AG04450 (cell line): Measurements from ENCODE around the gene GGCX. TPM values are rescaled to one million over a fixed set of nuclear protein-coding genes. Genes with fewer than 3 reads are reported as not detected.

Experiments
- CTCF ChIA-PET: fragments of 300-600, 350-600 bp; formaldehyde crosslinking; extraction: SDS; loops from one replicate; lab custom pipeline; 2022; ENCODE audit warnings: antibody characterized with exemption, inconsistent platforms; lab: Charles Lee
- POLR2A ChIA-PET: fragments of 350-600 bp; formaldehyde crosslinking; extraction: SDS; loops from one replicate; lab custom pipeline; 2021; ENCODE audit warnings: antibody characterized with exemption, inconsistent platforms; lab: Yijun Ruan, JAX
- DNase-seq: peaks from one replicate; pipeline ENCODE4 v3.0.0-alpha.2; 2011; ENCODE audit warnings: low read depth, low spot score
- H3K27ac ChIP-seq: one replicate; pipeline ENCODE4 v1.5.1; 2012; ENCODE audit warnings: low read depth, low read length, control low read depth
- H3K27me3 ChIP-seq: one replicate; pipeline ENCODE4 v1.6.0; 2012; ENCODE audit warnings: low read length; ENCODE audit not compliant: control insufficient read depth, insufficient read depth
- H3K4me3 ChIP-seq: 2 replicates; pipeline ENCODE4 v1.5.1; 2011; ENCODE audit warnings: mild to moderate bottlenecking, low read depth, low read length, control low read depth
- H3K9me3 ChIP-seq: 2 replicates; pipeline ENCODE4 v1.5.1; 2012; ENCODE audit warnings: low read length; ENCODE audit not compliant: control insufficient read depth, insufficient read depth
- CTCF ChIP-seq: IDR thresholded peaks from 2 replicates; pipeline ENCODE4 v1.5.1; 2011; ENCODE audit warnings: low read depth, low read length, control low read depth, inconsistent platforms
- polyA plus RNA-seq: library from polyadenylated mRNA; depleted of rRNA; stranded (reverse); fragments of >200 nt; gene quantifications from 2 replicates; pipeline ENCODE4 v1.2.3, GENCODE V29; 2011

GGCX gene
- polyA plus RNA-seq, 1 experiment = 44.0 TPM

GRCh38 chr2:85597241-85597640 lies 35.9 kb upstream of the GGCX start:
- no peak overlapping the region for H3K27ac ChIP-seq
- DNase-seq = no peak
- ChIA-PET POLR2A (interaction anchor here (0.6 kb wide), 1 partner anchor 48 kb away, joined by 4 read pairs; no protein-coding TSS in a partner anchor), CTCF (no interaction called here)
- H3K27me3 ChIP-seq = no peaks in the 10 kb centered on the region
- no peak for TF ChIP-seq CTCF
- H3K4me3 ChIP-seq = no peak overlapping the region
- H3K9me3 ChIP-seq = no peaks in the 10 kb centered on the region; the same call in 1 of the 2 replicates

- H3K9me3 ChIP-seq = no peaks in the 10 kb centered on the region; the same call in 1 of the 2 replicates
- H3K27me3 ChIP-seq = no peaks in the 10 kb centered on the region
- no peak for TF ChIP-seq CTCF
- POLR2A ChIA-PET = interaction anchor here (2.1 to 2.3 kb wide), 2 partner anchors 9 to 58 kb away, joined by 17 to 20 read pairs; partner anchors contain the start of gene MAT2A
- H3K27ac ChIP-seq = no peak overlapping the region
- DNase-seq = no peak
- H3K4me3 ChIP-seq = peak overlapping the region; percentile 99
- CTCF ChIA-PET = interaction anchor here (1.6 to 1.9 kb wide), 2 partner anchors 40 to 46 kb away, joined by 3 to 4 read pairs; no protein-coding TSS in a partner anchor
These were observed 35.3 kb upstream of the GGCX start for GRCh38 chr2:85596486-85597143.

GRCh38 chr2:85596026-85596333 lies 34.7 kb upstream of the GGCX start:
- DNase-seq = no peak
- ChIA-PET CTCF (interaction anchor here (1.6 to 1.9 kb wide), 2 partner anchors 41 to 46 kb away, joined by 3 to 4 read pairs; no protein-coding TSS in a partner anchor), POLR2A (interaction anchor here (0.5 to 2.3 kb wide), 7 partner anchors 9 to 241 kb away, joined by 3 to 20 read pairs (median 8); partner anchors contain the start of genes C2orf68, ELMOD3, MAT2A and RETSAT)

GRCh38 chr2:85595301-85596025 lies 34.2 kb upstream of the GGCX start, which contains the start of gene RNF181:
TSS of gene RNF181 (plus strand) at chr2:85595745. CDS start at chr2:85595764, 19 bp downstream.
- TF ChIP-seq CTCF = no peak

More at GRCh38 chr2:85596026-85596333, 34.7 kb upstream of the GGCX start:
- Histone ChIP-seq H3K9me3 (no peaks in the 10 kb centered on the region; the same call in 1 of the 2 replicates), H3K27me3 (no peaks in the 10 kb centered on the region), H3K27ac (peak overlapping the region; percentile 80), H3K4me3 (peak overlapping the region; percentile 99)
- no peak for TF ChIP-seq CTCF

More at GRCh38 chr2:85595301-85596025, 34.2 kb upstream of the GGCX start, which contains the start of gene RNF181:
- ChIA-PET POLR2A (interaction anchor here (0.5 to 2.3 kb wide), 12 partner anchors 9 to 255 kb away, joined by 3 to 20 read pairs (median 4); partner anchors contain the start of genes C2orf68, ELMOD3, MAT2A and RETSAT), CTCF (interaction anchor here (1.6 to 1.9 kb wide), 2 partner anchors 42 to 45 kb away, joined by 3 to 4 read pairs; no protein-coding TSS in a partner anchor)
- peak; percentile 97 for DNase-seq
- no peaks in the 10 kb centered on the region; the same call in 1 of the 2 replicates for H3K9me3 ChIP-seq
- peak within 1 kb of the TSS; percentile 92 for H3K27ac ChIP-seq
- H3K4me3 ChIP-seq = peak within 1 kb of the TSS; percentile 99
- H3K27me3 ChIP-seq = no peaks in the 10 kb centered on the region
